Kasumi-1 (cell line): Measurements from ENCODE around the gene UTP25.

Source experiments
- DNase-seq, 2 experiments: peaks; one replicate each; lab custom pipeline; 2025; lab: John Stamatoyannopoulos, UW

The UTP25 gene

GRCh38 chr1:209805875-209806760 is 21.7 kb upstream of the UTP25 start, which contains the start of gene IRF6:
TSS of gene IRF6 (minus strand) at chr1:209806142. CDS start at chr1:209801413, 4,729 bp downstream.
- DNase-seq: no peak

- DNase-seq: no peak
Observed at GRCh38 chr1:209807509-209807908, 20.3 kb upstream of the UTP25 start.

GRCh38 chr1:209808059-209808581 is 19.7 kb upstream of the UTP25 start:
- DNase-seq: no peak

- no peak for DNase-seq
Observed at GRCh38 chr1:209809611-209810010, 18.2 kb upstream of the UTP25 start.

- DNase-seq: no peak
Observed at GRCh38 chr1:209810783-209811182, 17.0 kb upstream of the UTP25 start.

GRCh38 chr1:209813902-209814301 is 13.9 kb upstream of the UTP25 start:
- DNase-seq: no peak

- DNase-seq: no peak
Observed at GRCh38 chr1:209815490-209815889, 12.3 kb upstream of the UTP25 start.

- DNase-seq: no peak
Observed at GRCh38 chr1:209815931-209816341, 11.8 kb upstream of the UTP25 start.

- DNase-seq: no peak
Observed at GRCh38 chr1:209816923-209817322, 10.8 kb upstream of the UTP25 start.

- no peak for DNase-seq
Observed at GRCh38 chr1:209817691-209818090, 10.1 kb upstream of the UTP25 start.

- no peak for DNase-seq
Observed at GRCh38 chr1:209819058-209819457, 8.7 kb upstream of the UTP25 start.

- no peak for DNase-seq
Observed at GRCh38 chr1:209820986-209821385, 6.8 kb upstream of the UTP25 start.

GRCh38 chr1:209822706-209823105 is 5.1 kb upstream of the UTP25 start:
- no peak for DNase-seq

GRCh38 chr1:209823143-209824041 is 4.4 kb upstream of the UTP25 start:
- peak; percentile 60 to 75 for DNase-seq

- DNase-seq: no peak
Observed at GRCh38 chr1:209825591-209826434, 2.0 kb upstream of the UTP25 start.

- no peak for DNase-seq
Observed at GRCh38 chr1:209829716-209830115, 1.9 kb downstream of the UTP25 start.

GRCh38 chr1:209830722-209831121 is 3.0 kb downstream of the UTP25 start:
- DNase-seq: no peak

- DNase-seq: no peak
Observed at GRCh38 chr1:209831615-209832014, 3.8 kb downstream of the UTP25 start.

- DNase-seq: no peak
Observed at GRCh38 chr1:209835782-209836298, 8.1 kb downstream of the UTP25 start.

- no peak for DNase-seq
Observed at GRCh38 chr1:209837671-209838070, 9.9 kb downstream of the UTP25 start.

- no peak for DNase-seq
Observed at GRCh38 chr1:209838537-209838936, 10.8 kb downstream of the UTP25 start.
